NCI-H2227 treated with DMSO at 0.1 percent for 48 hours (cell line): Measurements from ENCODE around the gene SYTL5.

ENCODE experiments used
- DNase-seq: peaks from one replicate; lab custom pipeline; 2025; lab: John Stamatoyannopoulos, UW

Gene SYTL5

DNA sequence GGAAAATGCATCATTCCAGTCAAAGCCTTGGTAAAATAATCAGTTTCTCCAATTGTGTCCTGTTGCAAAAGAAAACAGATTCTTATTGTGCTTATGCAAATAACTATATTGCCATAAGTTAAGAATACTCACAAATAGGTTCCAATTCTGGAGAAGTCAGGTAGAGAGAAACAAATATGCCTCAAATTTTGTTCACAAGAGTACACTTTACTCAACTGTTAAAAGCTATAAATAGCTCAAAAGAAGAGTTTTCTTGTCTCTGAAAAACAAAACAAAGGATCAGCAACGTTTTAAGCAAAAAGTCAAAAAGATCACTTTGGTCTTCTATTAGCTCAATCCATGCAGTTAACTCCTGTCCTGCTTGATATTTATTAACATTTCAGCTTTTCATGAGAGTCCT, 21.9 kb downstream of the SYTL5 start:
- no peak for DNase-seq

- no peak for DNase-seq
These were observed 30.1 kb downstream of the SYTL5 start for GRCh38 chrX:38036466-38036865.

DNA sequence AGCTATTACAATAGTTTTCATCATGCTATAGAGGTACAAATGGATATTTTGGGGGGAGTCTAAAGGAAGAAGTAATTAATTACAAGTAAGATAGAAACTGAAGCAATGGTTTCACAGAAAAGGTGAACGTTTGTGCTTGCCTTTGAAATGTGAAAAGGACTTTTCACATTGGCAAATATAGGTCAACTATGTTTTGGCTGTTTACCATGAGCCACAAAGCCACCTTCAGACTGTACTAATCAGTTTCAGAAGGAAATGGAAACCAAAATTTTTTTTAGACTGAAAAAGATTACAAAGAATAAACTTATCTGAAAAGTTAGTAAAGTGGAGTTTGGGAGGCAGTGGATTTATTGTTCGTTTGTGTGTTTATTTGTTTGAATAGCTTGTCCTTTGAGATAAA, 32.1 kb downstream of the SYTL5 start:
- DNase-seq, result no peak

DNA sequence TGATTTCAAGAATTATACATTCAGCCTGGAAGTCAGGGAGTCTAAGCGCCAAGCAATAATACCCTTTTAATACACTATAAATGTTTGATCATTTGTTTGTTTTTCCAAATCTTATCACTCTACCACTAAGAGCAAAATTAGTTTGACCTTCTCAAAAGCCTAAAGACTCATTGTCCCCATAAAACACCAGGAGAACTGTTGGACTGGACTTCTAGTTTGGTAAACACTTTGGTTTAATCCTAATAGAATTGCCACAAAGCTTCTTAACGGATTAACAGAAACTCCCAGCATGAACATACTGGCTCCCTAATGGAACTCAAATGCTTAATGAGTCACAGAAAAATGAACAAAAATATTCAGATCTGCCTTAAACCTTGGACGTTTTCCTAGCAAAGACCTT, 34.9 kb downstream of the SYTL5 start:
- DNase-seq, result no peak

DNA sequence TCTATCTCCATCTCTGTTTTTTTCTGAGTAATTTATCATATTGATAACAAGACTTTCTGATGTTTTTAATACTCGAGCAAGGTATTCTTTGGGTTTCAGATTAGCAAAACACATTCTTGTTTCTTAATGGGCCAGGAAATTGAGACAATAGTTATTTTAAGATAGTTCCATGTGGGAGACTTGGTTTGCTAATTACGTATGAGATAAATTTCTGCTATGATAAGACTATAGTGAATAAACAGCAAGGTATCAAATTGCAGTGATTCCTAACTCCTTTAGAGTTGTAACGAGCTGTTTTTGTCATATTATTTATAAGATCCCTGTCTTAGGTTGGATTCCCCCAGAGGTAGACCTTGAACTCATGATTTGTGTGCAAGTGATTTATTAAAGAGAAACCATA, 38.3 kb downstream of the SYTL5 start:
- no peak for DNase-seq

DNA sequence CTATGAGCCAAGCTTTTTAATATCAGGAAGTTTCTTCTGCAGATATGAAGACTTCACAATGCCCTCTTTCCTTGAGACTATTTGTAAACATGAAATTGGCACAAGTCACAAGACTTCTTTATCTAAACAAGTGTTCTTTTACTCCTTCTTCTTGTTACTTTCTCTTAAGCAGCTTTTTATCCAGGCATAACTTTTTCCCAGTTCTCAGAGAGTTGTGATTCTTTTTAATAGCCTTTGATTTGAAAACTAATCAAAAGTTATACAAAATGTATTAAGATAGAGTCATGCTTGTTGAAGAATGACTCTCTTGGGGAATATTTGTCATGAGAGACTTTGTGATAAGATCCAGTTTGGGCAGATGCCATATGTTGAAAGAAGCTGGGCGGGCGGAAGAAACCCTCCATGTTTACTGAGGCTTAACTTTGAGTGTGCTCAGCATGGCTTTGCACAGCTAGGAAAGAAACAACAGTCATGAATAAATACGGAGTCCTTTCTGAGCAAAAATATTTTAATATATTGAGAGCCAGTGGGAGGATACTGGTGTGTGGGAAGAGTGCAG, 39.3 kb downstream of the SYTL5 start:
- DNase-seq, result no peak

GRCh38 chrX:38048886-38049285, 42.5 kb downstream of the SYTL5 start:
- no peak for DNase-seq

DNA sequence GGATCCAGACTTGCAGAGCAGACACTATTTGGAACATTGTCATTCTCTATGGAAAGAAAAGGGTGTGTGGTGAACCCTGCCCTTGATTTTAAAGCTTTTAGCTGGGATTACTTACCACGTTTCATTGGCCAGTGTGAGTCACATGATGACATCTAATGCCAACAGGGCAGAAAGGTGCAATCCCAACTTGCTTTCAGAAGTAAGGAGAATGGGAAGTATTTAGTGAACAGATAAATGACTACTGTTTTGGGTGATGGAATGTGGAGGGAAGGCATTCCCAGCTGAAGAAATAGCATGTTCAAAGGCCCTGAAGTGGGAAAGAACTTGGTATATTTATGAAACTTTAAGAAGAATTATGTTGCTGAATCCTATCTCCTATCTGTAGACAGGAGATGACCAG, 44.5 kb downstream of the SYTL5 start:
- DNase-seq, result no peak

DNA sequence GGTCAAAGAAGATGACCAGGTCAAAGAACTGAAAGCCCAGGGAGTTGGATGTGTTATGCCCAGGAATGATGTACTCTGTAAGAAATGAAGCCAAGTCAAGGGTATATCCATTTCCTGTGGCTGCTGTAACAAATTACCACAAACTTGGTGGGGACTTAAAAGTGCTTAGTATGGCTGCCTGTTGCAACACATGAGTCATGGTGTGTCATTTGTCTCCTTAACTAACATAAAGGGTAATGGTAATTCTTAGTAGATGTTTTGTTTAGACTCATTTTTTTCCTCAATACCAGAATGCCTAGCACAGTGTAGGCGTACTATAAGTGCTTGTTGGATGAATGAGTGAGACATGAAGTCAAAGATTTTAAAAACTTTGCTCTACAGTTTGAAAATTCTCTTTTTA, 45.7 kb downstream of the SYTL5 start:
- DNase-seq, result no peak

GRCh38 chrX:38055170-38055847, 49.0 kb downstream of the SYTL5 start:
- DNase-seq, result no peak

GRCh38 chrX:38060331-38060878, 54.1 kb downstream of the SYTL5 start:
- no peak for DNase-seq

DNA sequence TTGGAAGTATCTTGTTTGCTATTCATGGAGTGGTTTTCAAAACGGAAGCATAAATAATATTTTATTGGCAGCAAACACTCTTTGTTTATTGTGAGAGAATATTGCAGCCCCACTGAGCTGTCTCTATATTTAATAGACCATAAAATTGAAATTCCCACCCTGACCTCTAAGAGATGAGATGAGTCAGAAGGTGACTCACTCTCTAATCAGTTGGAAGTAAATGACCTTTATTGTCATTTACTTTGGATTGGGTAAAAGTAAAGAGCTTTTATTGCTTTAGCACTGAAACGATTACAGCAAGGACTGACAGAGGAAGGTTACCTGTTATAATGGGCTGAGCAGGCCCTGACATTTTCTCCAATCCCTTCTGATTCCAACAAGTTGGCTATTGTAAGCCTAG, 55.0 kb downstream of the SYTL5 start:
- DNase-seq, result no peak

GRCh38 chrX:38066934-38067333, 60.6 kb downstream of the SYTL5 start:
- DNase-seq, result no peak

DNA sequence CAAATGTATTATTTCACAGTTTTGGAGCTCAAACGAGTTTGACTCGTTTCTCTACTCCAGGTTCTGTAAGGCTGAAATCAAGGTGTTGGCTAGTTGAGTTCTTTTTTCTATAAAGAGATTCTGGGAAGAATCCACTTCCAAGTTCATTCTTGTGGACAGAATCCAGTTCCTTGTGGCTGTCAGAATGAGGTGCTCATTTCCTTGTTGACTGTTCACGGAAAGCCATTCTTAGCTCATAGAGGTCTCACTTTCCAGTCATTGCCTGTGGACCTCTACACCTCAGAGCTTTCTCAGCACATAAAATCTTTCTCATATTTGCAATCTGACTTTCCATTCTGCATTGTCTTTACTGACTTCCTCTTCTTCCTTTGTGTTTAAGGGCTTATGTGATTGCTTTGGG, 62.9 kb downstream of the SYTL5 start:
- DNase-seq, result no peak

GRCh38 chrX:38069991-38070390, 63.6 kb downstream of the SYTL5 start:
- DNase-seq, result no peak

- DNase-seq, result no peak
These were observed 73.1 kb downstream of the SYTL5 start for GRCh38 chrX:38079463-38079862.

DNA sequence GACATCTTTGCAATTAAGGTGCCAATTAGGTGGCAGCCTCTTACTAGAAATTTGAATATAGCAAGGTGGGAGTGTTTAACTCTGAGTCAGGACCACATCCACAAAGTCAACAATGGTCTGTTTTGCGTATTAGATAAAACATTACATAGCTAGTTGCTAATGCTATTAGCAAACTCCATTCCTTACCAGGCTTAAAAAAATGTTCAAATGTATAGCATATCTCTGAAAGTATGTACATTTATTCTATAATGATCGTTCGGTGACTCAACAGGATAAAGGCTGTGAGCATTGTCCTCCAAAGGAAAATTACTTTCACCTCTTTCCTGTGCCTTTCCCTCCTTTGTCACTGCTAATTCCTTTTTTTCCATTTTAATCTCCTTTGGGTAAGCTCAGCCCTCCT, 74.5 kb downstream of the SYTL5 start:
- DNase-seq, result no peak

DNA sequence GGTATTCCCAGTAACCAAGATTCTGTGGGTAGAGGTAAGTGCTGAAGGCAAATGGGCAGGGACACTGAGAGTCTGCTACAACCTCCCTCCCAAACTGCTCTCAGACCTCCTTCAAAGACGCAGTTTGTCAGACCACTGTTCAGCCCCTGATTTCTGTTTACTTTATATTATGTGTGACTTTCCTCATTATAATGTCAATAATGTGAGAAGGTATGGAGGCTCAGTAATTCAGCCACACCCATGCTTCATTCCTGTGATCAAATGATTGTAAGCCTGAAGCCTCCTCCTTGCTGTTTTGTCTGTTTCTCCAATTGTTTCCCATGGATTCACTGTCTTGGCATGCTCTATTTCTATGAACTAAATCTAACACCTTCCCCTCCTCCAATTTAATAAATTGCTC, 75.6 kb downstream of the SYTL5 start:
- DNase-seq, result no peak

- no peak for DNase-seq
These were observed 76.0 kb downstream of the SYTL5 start for GRCh38 chrX:38082309-38082708.

DNA sequence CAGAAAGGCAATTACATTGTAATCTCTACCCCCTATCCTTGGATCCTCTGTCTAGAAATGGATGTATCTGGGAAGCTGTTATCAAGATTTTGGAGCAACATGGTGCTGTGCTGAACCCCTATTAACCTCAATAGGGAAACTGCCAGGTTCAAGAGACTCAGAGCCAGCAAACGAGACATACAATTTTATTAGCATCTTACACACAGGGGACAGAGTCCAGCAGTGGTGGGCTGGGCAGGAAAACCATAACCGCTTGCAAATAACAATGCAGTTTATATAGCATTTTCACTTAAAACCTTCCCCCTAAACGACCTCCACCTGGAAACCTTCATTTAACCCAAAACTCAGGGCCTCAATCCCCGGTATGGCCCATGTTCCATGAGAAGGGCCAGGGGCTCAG, 79.5 kb downstream of the SYTL5 start:
- no peak for DNase-seq

DNA sequence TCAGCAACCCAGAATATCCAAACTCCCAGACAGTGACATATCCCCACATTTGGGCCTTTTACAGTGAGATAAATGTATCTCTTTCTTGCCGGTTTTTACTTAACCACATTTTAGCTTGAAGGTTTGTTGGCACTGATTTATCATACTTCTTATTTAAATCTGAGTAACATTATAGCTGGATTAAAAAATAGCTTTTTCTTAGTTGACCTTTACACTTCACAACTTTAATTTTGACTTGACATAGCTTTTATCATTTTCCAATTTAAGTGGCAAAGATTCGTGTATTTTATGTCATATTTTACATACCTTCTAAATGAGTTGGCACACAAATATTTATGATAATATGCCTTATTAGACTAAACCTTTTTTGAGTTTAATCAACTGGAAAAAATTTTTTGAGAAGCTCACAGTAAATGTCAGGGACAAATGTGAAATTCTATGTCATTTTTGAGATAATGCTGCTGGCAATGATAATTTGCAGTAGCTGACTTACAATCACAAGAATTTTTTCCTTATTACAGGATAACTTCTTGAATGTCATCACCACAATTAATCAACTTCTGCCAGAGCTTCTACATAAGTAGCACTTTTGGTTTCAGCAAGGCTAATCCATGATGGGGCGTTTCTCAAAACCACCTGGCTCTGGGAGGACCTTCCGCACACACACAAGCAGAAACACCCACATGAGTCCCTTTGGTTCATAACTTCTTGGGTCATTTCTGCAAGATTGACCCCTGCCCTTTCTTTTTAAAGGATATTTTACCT, 80.3 kb downstream of the SYTL5 start:
- no peak for DNase-seq

- no peak for DNase-seq
These were observed 81.2 kb downstream of the SYTL5 start for GRCh38 chrX:38087594-38087993.
